GM19324 (cell line): ENCODE data around the gene CACNA1E.

Experiments
- ATAC-seq: cut with Tn5 transposase; IDR thresholded peaks from one replicate; pipeline ENCODE4 v1.9.1; 2021; ENCODE audit warnings: mild to moderate bottlenecking, moderate library complexity; ENCODE audit not compliant: unreplicated experiment, low FRiP score

Gene CACNA1E

DNA sequence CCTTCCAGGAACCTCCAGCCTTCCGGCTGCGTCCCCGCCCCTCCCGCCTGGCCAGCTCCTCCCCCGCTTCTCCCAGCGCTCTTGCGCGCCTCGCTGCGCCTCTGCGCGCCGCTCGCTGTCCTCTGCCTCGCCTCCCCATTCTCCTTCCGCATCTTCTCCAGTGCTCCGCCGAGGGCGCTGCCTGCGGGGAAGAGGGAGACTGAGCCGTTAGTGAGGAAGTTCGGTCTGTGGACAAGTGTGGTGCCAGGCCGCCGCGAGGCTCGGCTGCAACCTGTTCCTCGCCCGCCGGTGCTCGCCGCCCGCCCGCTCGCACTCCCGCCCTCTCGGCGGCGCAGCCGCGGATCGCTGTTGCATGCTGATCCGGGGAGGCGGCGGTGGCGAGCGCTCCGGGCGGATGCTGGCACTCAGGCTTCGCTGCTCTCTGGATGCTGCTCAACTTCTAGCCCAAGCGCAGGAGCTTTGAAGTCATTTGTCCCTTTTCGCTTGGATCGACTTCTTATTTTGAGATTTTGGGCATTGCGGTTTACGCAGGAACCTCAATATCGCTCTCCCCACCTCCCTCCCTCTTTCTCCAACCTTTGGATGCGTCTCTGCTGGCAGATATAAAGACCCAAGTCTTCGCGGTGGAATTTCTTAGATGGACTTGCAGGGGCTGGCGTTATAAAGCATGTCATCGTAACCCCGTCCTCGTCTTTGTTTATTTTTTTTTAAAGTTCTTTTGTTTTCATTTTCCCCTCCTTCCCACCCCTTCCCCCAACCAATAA, 614 bp upstream of the CACNA1E start:
- peak; percentile 46 for ATAC-seq

- no peak for ATAC-seq
Observed at GRCh38 chr1:181484821-181485220, 1.5 kb downstream of the CACNA1E start.

DNA sequence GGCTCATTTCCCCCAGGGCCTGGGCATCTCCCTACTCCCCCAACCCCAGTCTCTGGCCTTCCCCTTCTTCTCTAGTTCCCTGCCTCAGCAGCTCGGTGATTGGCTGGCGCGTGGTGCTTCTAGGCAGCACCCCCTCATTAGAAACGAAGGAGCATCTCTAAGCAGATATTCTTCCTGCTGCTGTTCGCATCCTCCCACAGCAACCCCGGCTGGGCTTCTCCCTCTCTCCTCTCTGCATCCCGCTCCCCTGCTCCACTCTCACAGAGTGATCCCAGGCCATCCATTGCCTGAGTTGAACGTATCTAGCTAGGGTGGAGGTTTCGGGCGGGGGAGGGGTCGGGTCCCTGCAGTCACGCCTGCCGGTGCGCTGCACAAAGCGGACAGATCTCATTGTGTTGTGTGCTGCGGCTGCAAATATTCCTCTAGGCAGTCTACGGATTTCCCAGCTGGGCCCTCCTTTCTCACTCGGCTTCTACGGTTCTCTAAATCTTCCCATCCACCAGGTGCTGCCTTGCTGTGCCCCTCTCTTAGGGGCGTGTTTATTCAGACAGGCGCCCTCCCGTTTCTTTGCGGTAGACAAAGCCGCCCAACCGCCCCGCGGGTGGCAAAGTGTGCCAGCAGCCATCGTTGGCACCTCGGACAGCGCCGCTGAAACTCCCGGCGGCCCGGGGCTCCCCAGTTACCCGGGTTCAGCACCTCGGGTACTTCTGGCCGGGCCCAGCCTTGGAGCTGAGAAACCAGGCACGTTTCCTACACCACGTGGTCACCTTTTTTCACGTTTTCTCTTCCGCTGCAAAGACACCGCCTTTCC, 2.2 kb downstream of the CACNA1E start:
- ATAC-seq = peak; percentile 51

GRCh38 chr1:181486098-181486420, 2.7 kb downstream of the CACNA1E start:
- no peak for ATAC-seq

GRCh38 chr1:181488866-181489265, 5.5 kb downstream of the CACNA1E start:
- ATAC-seq = no peak

DNA sequence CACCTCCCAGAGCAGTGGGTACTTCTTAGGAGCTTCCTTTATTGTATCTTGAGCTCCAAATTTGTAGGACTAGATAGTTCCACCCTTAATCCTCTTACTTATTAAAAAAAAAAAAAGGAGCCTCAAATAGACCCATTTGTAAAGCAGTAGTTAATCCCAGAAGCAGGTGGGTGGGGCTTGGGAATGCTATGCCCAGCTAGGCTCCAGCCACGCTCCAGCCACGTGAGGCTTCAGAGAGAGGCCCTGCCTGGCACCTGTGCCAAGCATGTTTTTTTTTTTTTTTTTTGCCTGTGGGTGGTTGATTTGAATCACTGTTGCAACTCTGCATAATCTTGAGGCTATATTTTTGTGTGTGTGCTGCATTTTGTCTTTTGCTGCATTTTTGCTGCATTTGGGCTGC, 7.0 kb downstream of the CACNA1E start:
- no peak for ATAC-seq

GRCh38 chr1:181490740-181491712, 7.7 kb downstream of the CACNA1E start:
- ATAC-seq = no peak

DNA sequence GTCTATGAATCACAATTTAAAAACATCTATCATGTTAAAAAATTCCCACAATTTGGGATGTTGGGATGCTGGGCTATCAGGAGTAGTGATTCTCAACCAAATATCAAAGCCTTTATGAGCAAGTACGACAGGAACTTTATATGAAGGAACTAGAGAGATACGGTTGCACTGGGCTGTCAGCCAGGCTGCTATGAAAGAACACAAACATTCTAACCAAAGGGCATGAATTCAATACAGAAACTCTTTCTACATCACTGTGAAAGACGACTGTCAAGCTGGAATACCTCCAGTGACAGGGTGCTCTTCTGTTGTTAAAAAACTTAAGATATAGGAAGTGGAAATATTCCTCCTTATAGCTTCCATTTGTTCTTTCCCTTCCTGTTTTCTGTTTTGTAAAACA, 9.8 kb downstream of the CACNA1E start:
- ATAC-seq = no peak

- ATAC-seq = no peak
Observed at GRCh38 chr1:181493885-181494284, 10.6 kb downstream of the CACNA1E start.

GRCh38 chr1:181496759-181497158, 13.4 kb downstream of the CACNA1E start:
- no peak for ATAC-seq

DNA sequence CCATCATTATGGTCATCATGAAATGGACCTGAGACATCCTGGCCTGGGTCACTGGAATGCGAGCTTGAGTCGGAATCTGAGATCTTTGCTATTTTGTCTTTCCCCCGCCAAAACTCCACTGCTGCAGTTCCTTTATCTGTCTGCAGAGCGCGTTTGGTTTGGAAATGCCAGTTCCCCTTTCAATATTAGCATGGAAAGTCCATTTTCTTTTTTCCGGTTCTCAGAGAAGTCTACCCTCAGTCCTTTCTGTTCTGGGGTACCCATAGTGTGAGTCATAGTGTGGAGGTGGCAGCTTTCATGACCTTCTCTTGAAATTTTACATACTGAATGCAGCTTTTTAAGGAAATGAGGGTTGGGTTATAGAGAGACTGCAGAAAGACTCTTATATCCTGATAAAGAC, 14.6 kb downstream of the CACNA1E start:
- ATAC-seq = no peak

DNA sequence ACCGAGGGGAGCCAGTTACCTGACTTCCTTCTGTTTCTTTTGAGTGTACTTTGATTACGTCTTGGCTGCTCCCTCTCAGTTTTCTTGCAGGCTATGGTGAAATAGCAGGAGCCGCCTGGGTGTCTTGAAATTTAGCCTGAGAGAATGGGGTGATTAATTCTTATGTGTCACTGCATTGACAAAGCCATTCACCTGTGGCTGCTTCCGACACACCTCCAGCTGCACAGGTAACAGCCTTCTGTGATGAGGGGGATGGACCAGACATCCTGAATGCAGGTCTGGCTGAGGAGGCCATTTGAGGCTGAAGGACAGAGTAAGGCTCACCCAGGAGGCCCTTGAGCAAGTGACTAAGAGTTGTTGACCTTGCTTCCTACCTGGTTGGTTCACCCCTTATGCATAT, 16.5 kb downstream of the CACNA1E start:
- no peak for ATAC-seq

GRCh38 chr1:181500636-181501035, 17.3 kb downstream of the CACNA1E start:
- ATAC-seq = no peak

DNA sequence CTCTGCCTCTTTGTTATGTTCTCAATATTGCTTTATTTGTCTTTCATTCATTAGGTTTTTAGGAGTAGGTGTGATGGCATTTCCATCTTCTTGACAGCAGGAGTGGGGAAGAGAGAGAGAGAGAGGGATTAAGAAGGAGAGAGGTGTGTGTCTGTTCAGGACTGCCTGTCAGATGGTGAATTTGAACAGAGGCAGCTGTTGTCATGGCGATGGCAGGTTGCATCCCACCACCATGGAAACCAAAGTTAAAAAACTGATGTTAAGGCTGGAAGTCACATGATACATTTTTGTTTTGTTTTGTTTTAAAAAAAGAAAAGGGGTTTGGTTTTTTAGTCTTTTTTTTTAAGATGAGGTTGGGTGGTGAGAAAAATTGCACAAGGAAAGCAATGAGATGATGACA, 18.3 kb downstream of the CACNA1E start:
- no peak for ATAC-seq

- ATAC-seq = no peak
Observed at GRCh38 chr1:181503171-181503810, 20.0 kb downstream of the CACNA1E start.

DNA sequence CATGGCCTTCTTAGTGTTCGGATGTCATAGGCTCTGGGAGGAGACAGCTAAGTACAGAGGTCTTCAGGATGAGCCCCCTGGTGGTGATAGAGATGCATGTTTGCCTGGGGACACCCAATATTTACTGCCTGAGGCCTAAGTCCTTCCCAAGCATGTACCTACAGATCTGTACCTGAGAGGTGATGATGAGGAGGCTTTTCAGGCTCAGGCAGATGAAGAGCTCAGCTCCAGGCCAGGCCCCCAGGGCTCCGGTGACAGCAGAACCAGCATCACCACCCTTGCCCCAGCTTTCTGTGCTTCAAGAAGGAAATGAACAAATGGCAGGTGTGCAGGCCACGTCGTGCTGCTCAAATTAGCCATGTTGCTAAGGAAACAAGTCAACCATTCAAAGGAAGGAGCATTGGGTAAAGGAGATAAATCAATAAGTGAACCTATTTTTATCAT, 21.1 kb downstream of the CACNA1E start:
- peak; percentile 55 for ATAC-seq

GRCh38 chr1:181506563-181507353, 23.4 kb downstream of the CACNA1E start:
- no peak for ATAC-seq

- no peak for ATAC-seq
Observed at GRCh38 chr1:181508486-181509165, 25.3 kb downstream of the CACNA1E start.

- ATAC-seq = no peak
Observed at GRCh38 chr1:181513786-181514297, 30.5 kb downstream of the CACNA1E start.
